ENCODE data around the gene POMP. TPM values are rescaled to one million over a fixed set of nuclear protein-coding genes. Genes with fewer than 3 reads are reported as not detected.

POMP gene
- 107 TPM for total RNA-seq (2021; ENCODE audit: unreplicated experiment)
- polyA plus RNA-seq (2012), result 44.7 and 57.9 TPM in 2 replicates
- percentile 95 among the genes with signal in this experiment for Bru-seq, nascent RNA
- BruChase-seq, experiment 1, labeled RNA remaining after a 6-hour chase, result percentile 88 among the genes with signal in this experiment
- percentile 81 among the genes with signal in this experiment for BruChase-seq, experiment 2, labeled RNA remaining after a 2-hour chase
- long read RNA-seq, transcript POMP-201 (6 exons, 1,330 nt), result major isoform, 218 of 257 reads
- long read RNA-seq, partial matches to known transcripts, result 33 of 257 reads
- long read RNA-seq, other reads (novel, unspliced or antisense), result 6 of 257 reads

- H3K36me3 ChIP-seq (ENCODE audit: control insufficient read depth in 1 of 2, insufficient read depth in 2 of 2, low read length in 2 of 2), result peaks cover 18 to 26% of the 10 kb centered on the region in 2 experiments
- RAD21 ChIA-PET (ENCODE audit: low non-redundant PET in 1 of 2, low total read pairs in 2 of 2, uncharacterized antibody in 2 of 2, unreplicated experiment in 2 of 2), result interaction anchor here in 1 of 2 experiments (0.5 kb wide), 1 partner anchor 333 kb away, joined by 4 read pairs; no protein-coding TSS in a partner anchor
- peaks cover 90% of the 10 kb centered on the region for H3K79me2 ChIP-seq (ENCODE audit: insufficient read depth, low read length)
- peak within 1 kb of the TSS; percentile 75 for H3K27ac ChIP-seq (ENCODE audit: low read depth, low read length)
- no peak for TF ChIP-seq EZH2phosphoT487 (IDR thresholded peaks at IDR 0.05; ENCODE audit: borderline replicate concordance)
- TF ChIP-seq YY1 (IDR thresholded peaks at IDR 0.05; ENCODE audit: extremely low read depth, insufficient replicate concordance, low read depth, low read length), result peak; percentile 72
- peak; percentile 94 for TF ChIP-seq POLR2A (IDR thresholded peaks at IDR 0.05; ENCODE audit: borderline replicate concordance, extremely low read depth, insufficient read depth, insufficient read length)
- TF ChIP-seq TCF7L2 (IDR thresholded peaks at IDR 0.05; ENCODE audit: borderline replicate concordance, extremely low read depth, insufficient read depth, insufficient read length), result no peak
- no peak for TF ChIP-seq SRF (IDR thresholded peaks at IDR 0.05; ENCODE audit: low read depth)
- TF ChIP-seq ELF1 (IDR thresholded peaks at IDR 0.05; ENCODE audit: borderline replicate concordance, low read depth), result peak; percentile 62
- TF ChIP-seq ZFX (IDR thresholded peaks at IDR 0.05), result peak; percentile 61
- TF ChIP-seq POLR2AphosphoS5 (IDR thresholded peaks at IDR 0.05; ENCODE audit: low read depth, low read length), result peak; percentile 95
- TF ChIP-seq SIN3A (IDR thresholded peaks at IDR 0.05; ENCODE audit: low read depth), result peak; percentile 87
- peak; percentile 45 for TF ChIP-seq EGR1 (IDR thresholded peaks at IDR 0.05; ENCODE audit: low read depth)
- TF ChIP-seq CEBPB (IDR thresholded peaks at IDR 0.05; ENCODE audit: low read depth), result no peak
- no peak for TF ChIP-seq FOSL1 (IDR thresholded peaks at IDR 0.05; ENCODE audit: low read depth)
- TF ChIP-seq REST (IDR thresholded peaks at IDR 0.05; ENCODE audit: low read depth), result no peak
- TF ChIP-seq JUND (IDR thresholded peaks at IDR 0.05), result no peak
- TF ChIP-seq RAD21 (IDR thresholded peaks at IDR 0.05; ENCODE audit: low read depth), result no peak
- TF ChIP-seq MAX (IDR thresholded peaks at IDR 0.05), result peak; percentile 83
- no peak for TF ChIP-seq SP1 (IDR thresholded peaks at IDR 0.05; ENCODE audit: low read depth)
- H3K9me3 ChIP-seq (ENCODE audit: control insufficient read depth in 1 of 2, insufficient read depth in 1 of 2, low read depth in 1 of 2, low read length in 2 of 2), result no peaks in the 10 kb centered on the region
- ATAC-seq, result peak; percentile 97
- peak within 1 kb of the TSS; percentile 84 for H3K9ac ChIP-seq (ENCODE audit: low read length)
- H2AFZ ChIP-seq (ENCODE audit: low read depth, low read length, poor library complexity, severe bottlenecking), result no peak within 1 kb of the TSS
- peak within 1 kb of the TSS; percentile 75 for H3K4me2 ChIP-seq (ENCODE audit: low read length)
- H4K20me1 ChIP-seq (ENCODE audit: insufficient read depth), result peaks cover 11% of the 10 kb centered on the region; the same call in 1 of the 2 replicates
- POLR2A ChIA-PET, result interaction anchor here (0.6 to 1.4 kb wide), 4 partner anchors 10 to 1210 kb away, joined by 3 read pairs; no protein-coding TSS in a partner anchor
- H3K4me3 ChIP-seq (replicated peaks in 1 of 2; ENCODE audit: low read depth in 1 of 2, low read length in 2 of 2), result peak within 1 kb of the TSS; percentile 88 to 96
- peak; percentile 68 for DNase-seq (ENCODE audit: low read depth, low spot score)
- CTCF ChIA-PET, result interaction anchor here (1.7 kb wide), 1 partner anchor 335 kb away, joined by 5 read pairs; no protein-coding TSS in a partner anchor
- no peaks in the 10 kb centered on the region for H3K27me3 ChIP-seq (ENCODE audit: insufficient read depth, low read length)
- peaks cover 14 to 18% of the 10 kb centered on the region in 2 experiments; a peak in 3 of 4 replicates for H3K4me1 ChIP-seq (ENCODE audit: control insufficient read depth in 1 of 2, insufficient read depth in 2 of 2, low read length in 2 of 2)
- BruUV-seq (replicated peaks), result no TSS peak
- intact Hi-C loops (cut with micrococcal nuclease), result no loop called here
- H3K9me2 ChIP-seq (ENCODE audit: insufficient read depth), result no peaks in the 10 kb centered on the region
Observed at GRCh38 chr13:28658796-28659620, at the start of gene POMP. POMP (plus strand) TSS chr13:28659130; CDS start chr13:28659185, 55 bp downstream.

All from HCT116 (cell line).